Activated naive CD8-positive, alpha-beta T cell treated with anti-CD3 and anti-CD28 coated beads, Interleukin-2, amount 50 U/mL, for 24 hours (primary cell): ENCODE data around the gene NFIC.
"Not testable (repeated sequence)": the region's sequence is repeated elsewhere in the genome, so short reads cannot be mapped to it uniquely, and the experiment has no call there.

Experiments
- ATAC-seq: fragments of 150-1000 bp; cut with Tn5 transposase; one replicate; pipeline ENCODE4 v1.10.0; 2021
- DNase-seq: peaks from one replicate; pipeline ENCODE4 v3.0.0; 2021
- H3K27ac Mint-ChIP-seq: one replicate; pipeline ENCODE4 v1.8.0; 2021; ENCODE audit warnings: mild to moderate bottlenecking, mixed read lengths
- H3K27me3 Mint-ChIP-seq: one replicate; pipeline ENCODE4 v1.8.0; 2021; ENCODE audit warnings: mixed read lengths
- H3K36me3 Mint-ChIP-seq: one replicate; pipeline ENCODE4 v1.8.0; 2021; ENCODE audit warnings: low read depth, mixed read lengths
- H3K4me1 Mint-ChIP-seq: one replicate; pipeline ENCODE4 v1.8.0; 2021; ENCODE audit warnings: mixed read lengths
- H3K4me3 Mint-ChIP-seq: one replicate; pipeline ENCODE4 v1.8.0; 2021; ENCODE audit warnings: mild to moderate bottlenecking, moderate library complexity, mixed read lengths
- H3K9me3 Mint-ChIP-seq: one replicate; pipeline ENCODE4 v1.8.0; 2021; ENCODE audit warnings: mixed read lengths

The NFIC gene

GRCh38 chr19:3333020-3333583, 33.3 kb upstream of the NFIC start:
- no peaks in the 10 kb centered on the region for H3K9me3 Mint-ChIP-seq
- H3K36me3 Mint-ChIP-seq: no peaks in the 10 kb centered on the region
- no peaks in the 10 kb centered on the region for H3K27me3 Mint-ChIP-seq
- H3K4me3 Mint-ChIP-seq: no peak overlapping the region
- H3K4me1 Mint-ChIP-seq: peaks cover 2% of the 10 kb centered on the region
- no peak overlapping the region for H3K27ac Mint-ChIP-seq
- DNase-seq (no peak), ATAC-seq (no peak)

- Mint-ChIP-seq H3K4me3 (no peak overlapping the region), H3K36me3 (no peaks in the 10 kb centered on the region), H3K9me3 (no peaks in the 10 kb centered on the region), H3K4me1 (peaks cover 4% of the 10 kb centered on the region), H3K27me3 (no peaks in the 10 kb centered on the region), H3K27ac (no peak overlapping the region)
- DNase-seq (no peak), ATAC-seq (no peak)
Observed at GRCh38 chr19:3333662-3334061, 32.7 kb upstream of the NFIC start.

DNA sequence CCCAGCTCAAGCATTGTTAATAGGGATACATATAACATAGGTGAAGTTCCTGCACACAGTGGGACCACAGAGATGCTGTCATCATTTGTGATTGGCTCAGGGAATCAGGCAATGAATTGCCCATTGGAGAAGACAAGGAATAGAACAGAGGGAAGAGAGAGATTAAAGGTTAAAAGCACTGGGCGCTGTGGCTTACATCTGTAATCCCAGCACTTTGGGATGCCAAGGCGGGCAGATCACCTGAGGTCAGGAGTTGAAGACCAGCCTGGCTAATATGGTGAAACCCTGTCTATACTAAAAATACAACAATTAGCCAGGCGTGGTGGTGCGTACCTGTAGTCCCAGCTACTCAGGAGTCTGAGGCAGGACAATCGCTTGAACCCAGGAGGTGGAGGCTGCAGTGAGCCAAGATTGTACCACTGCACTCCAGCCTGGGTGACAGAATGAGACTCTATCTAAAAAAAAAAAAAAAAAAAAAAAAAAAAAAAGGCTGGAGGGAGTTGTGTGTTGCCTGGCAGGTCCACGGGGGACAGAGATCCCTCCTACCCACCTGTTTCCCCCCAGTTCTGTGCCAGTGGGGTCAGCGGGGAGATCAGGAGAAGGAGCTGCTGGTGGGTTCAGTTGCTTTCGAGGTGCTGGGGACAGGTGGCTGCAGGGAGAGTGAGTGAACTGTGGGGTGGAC, 31.5 kb upstream of the NFIC start:
- H3K4me3 Mint-ChIP-seq, H3K4me1 Mint-ChIP-seq, H3K9me3 Mint-ChIP-seq, H3K36me3 Mint-ChIP-seq, ATAC-seq, H3K27me3 Mint-ChIP-seq, DNase-seq: not testable (repeated sequence)
- peak overlapping the region; percentile 3 for H3K27ac Mint-ChIP-seq

DNA sequence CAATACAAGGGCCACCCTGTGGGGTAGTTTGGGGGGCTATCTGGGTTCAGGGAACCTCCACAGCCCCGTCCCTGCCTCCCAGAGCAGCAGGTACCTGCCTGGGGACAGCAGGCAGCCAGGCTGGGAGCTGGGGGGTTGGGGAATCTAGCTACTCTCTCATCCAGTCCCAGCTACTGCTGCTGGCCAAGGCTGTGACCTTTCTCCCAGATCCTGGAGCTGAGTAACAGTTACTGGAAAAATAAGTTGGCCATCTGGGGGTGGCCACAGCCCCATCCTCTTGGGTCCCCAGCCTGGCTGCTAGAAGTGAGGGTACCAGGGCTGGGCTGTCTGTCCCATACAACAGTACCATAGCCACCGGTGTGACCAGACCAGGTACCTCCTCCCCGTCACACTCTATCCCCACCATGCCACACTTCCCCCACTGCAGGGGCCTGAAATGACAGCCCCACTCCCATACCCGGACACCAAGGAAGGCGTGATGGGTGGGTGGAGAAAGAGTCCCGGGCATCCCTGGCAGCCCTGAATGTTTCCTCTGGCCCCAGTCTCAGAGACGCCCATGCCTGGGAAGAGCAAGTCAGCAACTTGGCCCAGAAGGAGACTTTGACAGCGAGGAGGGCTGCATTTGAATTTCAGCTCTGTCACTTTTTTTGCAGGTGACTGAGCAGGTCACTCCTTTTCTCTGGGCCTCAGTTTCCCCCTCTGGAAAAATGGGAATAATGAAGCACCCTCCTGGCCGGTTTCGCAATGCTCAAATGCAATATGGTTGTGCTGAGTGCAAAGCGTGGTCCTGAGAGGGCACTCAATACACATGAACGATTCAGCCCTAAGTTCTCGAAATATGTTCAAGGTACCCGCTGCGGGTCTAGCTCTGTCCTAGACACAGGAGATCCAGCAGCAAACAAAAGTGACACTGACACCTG, 30.7 kb upstream of the NFIC start:
- peaks cover 7% of the 10 kb centered on the region for H3K4me1 Mint-ChIP-seq
- no peak overlapping the region for H3K27ac Mint-ChIP-seq
- DNase-seq (no peak), ATAC-seq (no peak)
- H3K27me3 Mint-ChIP-seq: no peaks in the 10 kb centered on the region
- H3K36me3 Mint-ChIP-seq: no peaks in the 10 kb centered on the region
- no peaks in the 10 kb centered on the region for H3K9me3 Mint-ChIP-seq
- no peak overlapping the region for H3K4me3 Mint-ChIP-seq

GRCh38 chr19:3336351-3336679, 30.1 kb upstream of the NFIC start:
- no peak overlapping the region for H3K27ac Mint-ChIP-seq
- no peaks in the 10 kb centered on the region for H3K36me3 Mint-ChIP-seq
- no peak for DNase-seq
- H3K4me3 Mint-ChIP-seq: no peak overlapping the region
- H3K4me1 Mint-ChIP-seq: peaks cover 7% of the 10 kb centered on the region
- ATAC-seq: no peak
- no peaks in the 10 kb centered on the region for H3K9me3 Mint-ChIP-seq
- H3K27me3 Mint-ChIP-seq: no peaks in the 10 kb centered on the region

DNA sequence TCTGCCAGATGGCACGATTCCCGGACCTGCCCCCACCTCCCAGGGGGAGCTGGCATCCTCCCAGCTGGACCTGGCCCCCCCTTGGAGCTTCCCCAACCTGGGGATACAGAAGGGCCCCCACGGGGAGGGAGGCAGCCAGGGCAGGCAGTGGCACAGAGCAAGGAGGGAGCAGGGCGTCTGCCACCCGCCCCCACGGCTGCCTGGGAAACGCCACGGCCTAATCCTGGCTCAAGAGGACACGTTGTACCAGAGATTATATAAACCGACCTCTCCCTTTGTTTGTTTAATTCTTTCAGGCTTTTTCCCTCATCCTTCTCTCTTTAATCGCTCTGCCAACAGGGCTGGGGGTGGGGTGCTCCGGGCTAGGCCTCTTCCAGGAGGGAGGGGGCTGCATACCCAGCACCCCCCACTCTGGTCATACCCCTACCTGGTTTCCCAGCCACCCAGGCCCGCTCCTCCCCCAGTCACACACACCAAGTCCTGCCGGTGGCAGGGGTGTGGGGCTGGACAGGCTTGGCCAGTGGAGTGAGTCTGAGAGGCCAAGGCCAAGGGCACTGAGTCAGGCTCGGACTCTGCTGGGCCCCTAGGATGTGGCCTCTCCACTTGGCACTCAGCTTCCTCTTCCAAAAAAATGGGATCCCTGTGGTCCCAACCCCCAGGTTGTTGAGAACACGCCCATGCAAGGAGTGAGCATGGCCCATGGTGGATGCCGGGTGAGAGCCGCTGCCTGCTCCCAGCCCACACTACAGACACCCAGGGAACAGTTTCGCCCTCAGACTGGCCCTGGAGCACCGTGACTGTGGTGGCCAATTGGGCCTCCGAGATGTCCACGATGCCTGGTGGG, 29.5 kb upstream of the NFIC start:
- Mint-ChIP-seq H3K4me3 (no peak overlapping the region), H3K4me1 (peaks cover 7% of the 10 kb centered on the region), H3K36me3 (no peaks in the 10 kb centered on the region), H3K27ac (no peak overlapping the region), H3K9me3 (no peaks in the 10 kb centered on the region), H3K27me3 (no peaks in the 10 kb centered on the region)
- ATAC-seq (no peak), DNase-seq (no peak)

DNA sequence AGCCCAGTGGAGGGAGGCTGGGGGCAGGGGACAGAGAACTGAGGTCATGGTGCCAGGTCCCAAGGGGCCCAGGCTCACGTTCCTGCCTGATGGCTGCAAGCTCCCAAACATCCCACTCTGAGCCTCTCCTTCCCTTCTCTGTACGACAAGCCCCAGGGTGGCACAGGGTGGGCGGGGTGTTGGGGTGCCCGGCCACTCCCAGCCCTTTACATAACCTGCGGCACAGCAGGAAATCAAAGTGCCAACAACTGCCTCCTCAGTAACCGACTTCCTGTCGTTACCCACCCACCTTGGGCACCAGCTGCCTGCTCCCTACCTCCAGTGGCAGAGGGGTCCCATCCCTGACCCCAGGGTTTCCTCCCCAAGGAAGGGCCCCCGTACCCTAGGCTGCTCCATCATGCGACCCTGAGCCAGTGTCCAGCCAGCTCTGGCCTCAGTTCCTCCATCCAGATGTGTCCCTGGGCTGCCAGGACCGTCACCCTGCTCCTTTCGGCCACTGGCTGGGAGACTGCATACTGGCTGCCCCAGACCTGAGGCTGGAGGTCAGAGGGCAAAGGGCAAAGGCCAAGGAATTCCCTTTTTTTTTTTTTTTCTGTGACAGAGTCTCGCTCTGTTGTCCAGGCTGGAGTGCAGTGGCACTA, 27.7 kb upstream of the NFIC start:
- Mint-ChIP-seq H3K9me3 (no peaks in the 10 kb centered on the region), H3K27ac (peak overlapping the region; percentile 67), H3K27me3 (no peaks in the 10 kb centered on the region), H3K4me1 (peaks cover 7% of the 10 kb centered on the region), H3K4me3 (no peak overlapping the region), H3K36me3 (no peaks in the 10 kb centered on the region)
- ATAC-seq: peak; percentile 60
- DNase-seq: peak; percentile 45

DNA sequence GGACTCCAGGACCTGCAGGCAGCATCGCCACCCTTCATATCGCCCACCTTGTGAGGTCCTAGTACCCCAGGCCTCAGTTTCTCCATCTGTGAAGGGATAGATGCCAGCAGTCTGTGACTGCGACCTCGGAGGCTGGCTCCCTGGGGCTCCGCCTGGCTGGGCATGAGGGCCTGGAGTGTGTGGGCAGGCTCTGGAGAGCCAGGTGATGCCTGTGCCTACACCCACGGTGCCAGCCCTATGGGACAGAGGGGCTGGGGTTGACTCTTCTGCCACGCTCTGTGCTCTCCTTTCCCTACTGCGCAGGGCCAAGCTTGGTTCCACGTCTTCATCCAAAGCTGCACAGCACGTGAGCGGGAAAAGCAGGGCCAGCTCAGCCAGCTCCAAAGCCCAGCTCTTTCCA, 26.0 kb upstream of the NFIC start:
- H3K27me3 Mint-ChIP-seq: no peaks in the 10 kb centered on the region
- peaks cover 7% of the 10 kb centered on the region for H3K4me1 Mint-ChIP-seq
- DNase-seq (no peak), ATAC-seq (no peak)
- no peak overlapping the region for H3K27ac Mint-ChIP-seq
- no peaks in the 10 kb centered on the region for H3K36me3 Mint-ChIP-seq
- H3K4me3 Mint-ChIP-seq: no peak overlapping the region
- H3K9me3 Mint-ChIP-seq: no peaks in the 10 kb centered on the region

GRCh38 chr19:3342246-3342645, 24.1 kb upstream of the NFIC start:
- DNase-seq (no peak), ATAC-seq (no peak)
- H3K4me1 Mint-ChIP-seq: peaks cover 7% of the 10 kb centered on the region
- H3K27ac Mint-ChIP-seq: no peak overlapping the region
- H3K4me3 Mint-ChIP-seq: no peak overlapping the region
- no peaks in the 10 kb centered on the region for H3K36me3 Mint-ChIP-seq
- H3K9me3 Mint-ChIP-seq: no peaks in the 10 kb centered on the region
- no peaks in the 10 kb centered on the region for H3K27me3 Mint-ChIP-seq

GRCh38 chr19:3342962-3343361, 23.4 kb upstream of the NFIC start:
- H3K27ac Mint-ChIP-seq, H3K4me1 Mint-ChIP-seq, ATAC-seq, H3K9me3 Mint-ChIP-seq, DNase-seq, H3K4me3 Mint-ChIP-seq, H3K27me3 Mint-ChIP-seq, H3K36me3 Mint-ChIP-seq: not testable (repeated sequence)

GRCh38 chr19:3343619-3344502, 22.5 kb upstream of the NFIC start:
- Mint-ChIP-seq H3K27ac (no peak overlapping the region), H3K4me3 (peak overlapping the region; percentile 36), H3K9me3 (no peaks in the 10 kb centered on the region), H3K36me3 (no peaks in the 10 kb centered on the region), H3K4me1 (peaks cover under 1% of the 10 kb centered on the region), H3K27me3 (no peaks in the 10 kb centered on the region)
- DNase-seq: peak; percentile 58
- peak; percentile 78 for ATAC-seq

- no peaks in the 10 kb centered on the region for H3K27me3 Mint-ChIP-seq
- DNase-seq: no peak
Observed at GRCh38 chr19:3344608-3345598, 21.5 kb upstream of the NFIC start.

More at GRCh38 chr19:3344608-3345598, 21.5 kb upstream of the NFIC start:
- no peak for ATAC-seq
- Mint-ChIP-seq H3K9me3 (no peaks in the 10 kb centered on the region), H3K36me3 (no peaks in the 10 kb centered on the region), H3K4me1 (no peaks in the 10 kb centered on the region), H3K27ac (no peak overlapping the region), H3K4me3 (no peak overlapping the region)
